GM12864 (cell line): ENCODE results near the gene DPYD.

Source experiments
- DNase-seq: peaks from one replicate; pipeline ENCODE4 v3.0.0-alpha.2; 2011; ENCODE audit warnings: low read depth
- H3K4me3 ChIP-seq: 2 replicates; pipeline ENCODE4 v1.5.1; 2011; ENCODE audit warnings: mild to moderate bottlenecking, low read depth, low read length, control low read depth
- TF ChIP-seq, protein P1 (sequence below): IDR thresholded peaks from 2 replicates; pipeline ENCODE4 v1.5.1; 2011; ENCODE audit warnings: low read depth, mild to moderate bottlenecking, moderate library complexity, low read length, control low read depth, inconsistent platforms; ENCODE audit errors: missing control alignments

Gene DPYD

DNA sequence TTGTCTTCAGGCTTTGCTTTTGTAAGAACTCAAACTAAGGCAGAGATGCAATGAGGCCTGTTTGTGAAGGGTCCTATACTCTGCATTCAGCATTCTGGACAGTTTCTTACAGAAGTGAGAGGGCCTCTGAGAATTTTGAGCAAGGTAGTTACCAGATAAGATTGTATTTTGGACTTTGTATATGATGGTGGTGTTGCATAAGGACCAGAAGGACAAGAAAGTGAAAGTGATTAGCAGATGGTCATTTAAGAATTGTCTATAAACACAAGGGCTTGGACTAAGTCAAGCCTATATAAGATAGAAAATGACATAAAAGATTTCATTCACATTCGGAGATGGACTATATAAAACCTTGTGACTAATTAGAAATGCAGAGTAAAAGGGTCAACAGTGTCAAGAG is 662.2 kb downstream of the DPYD start:
- TF ChIP-seq, protein P1, sequence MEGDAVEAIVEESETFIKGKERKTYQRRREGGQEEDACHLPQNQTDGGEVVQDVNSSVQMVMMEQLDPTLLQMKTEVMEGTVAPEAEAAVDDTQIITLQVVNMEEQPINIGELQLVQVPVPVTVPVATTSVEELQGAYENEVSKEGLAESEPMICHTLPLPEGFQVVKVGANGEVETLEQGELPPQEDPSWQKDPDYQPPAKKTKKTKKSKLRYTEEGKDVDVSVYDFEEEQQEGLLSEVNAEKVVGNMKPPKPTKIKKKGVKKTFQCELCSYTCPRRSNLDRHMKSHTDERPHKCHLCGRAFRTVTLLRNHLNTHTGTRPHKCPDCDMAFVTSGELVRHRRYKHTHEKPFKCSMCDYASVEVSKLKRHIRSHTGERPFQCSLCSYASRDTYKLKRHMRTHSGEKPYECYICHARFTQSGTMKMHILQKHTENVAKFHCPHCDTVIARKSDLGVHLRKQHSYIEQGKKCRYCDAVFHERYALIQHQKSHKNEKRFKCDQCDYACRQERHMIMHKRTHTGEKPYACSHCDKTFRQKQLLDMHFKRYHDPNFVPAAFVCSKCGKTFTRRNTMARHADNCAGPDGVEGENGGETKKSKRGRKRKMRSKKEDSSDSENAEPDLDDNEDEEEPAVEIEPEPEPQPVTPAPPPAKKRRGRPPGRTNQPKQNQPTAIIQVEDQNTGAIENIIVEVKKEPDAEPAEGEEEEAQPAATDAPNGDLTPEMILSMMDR, result no peak
- DNase-seq, result no peak
- no peak overlapping the region for H3K4me3 ChIP-seq

DNA sequence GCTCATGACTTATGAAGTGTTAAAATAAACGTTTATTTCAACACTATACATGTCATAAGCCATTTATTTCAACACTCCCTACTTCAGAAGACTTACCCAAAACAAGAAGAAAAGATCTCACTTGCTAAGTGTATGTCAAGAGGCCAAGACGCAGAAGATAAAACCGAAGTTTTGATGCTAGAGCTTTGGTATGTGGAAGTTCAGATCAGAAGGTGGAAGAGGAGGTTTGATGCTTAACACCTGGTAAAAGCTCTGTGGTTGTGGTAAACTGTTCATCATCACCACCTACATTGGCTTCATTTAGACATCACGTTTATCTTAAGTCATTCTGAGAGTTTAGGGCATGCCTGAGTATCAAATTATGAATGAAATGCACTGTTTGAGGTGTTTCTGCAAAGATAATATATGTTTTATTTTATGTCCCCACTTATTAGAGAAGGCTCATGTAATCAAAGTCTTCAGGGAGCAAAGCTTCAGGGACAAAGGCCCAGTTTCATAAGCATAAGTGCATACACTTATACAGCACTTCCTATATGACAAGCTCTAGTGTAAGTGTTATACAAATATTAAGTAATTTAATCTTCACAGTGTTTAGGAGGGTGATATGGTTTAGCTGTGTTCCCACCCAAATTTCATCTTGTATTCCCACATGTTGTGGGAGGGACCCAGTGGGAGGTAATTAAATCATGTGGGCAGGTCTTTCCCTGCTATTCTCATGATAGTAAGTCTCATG is 665.9 kb downstream of the DPYD start:
- no peak for DNase-seq
- TF ChIP-seq, protein P1, result no peak
- no peak overlapping the region for H3K4me3 ChIP-seq

DNA sequence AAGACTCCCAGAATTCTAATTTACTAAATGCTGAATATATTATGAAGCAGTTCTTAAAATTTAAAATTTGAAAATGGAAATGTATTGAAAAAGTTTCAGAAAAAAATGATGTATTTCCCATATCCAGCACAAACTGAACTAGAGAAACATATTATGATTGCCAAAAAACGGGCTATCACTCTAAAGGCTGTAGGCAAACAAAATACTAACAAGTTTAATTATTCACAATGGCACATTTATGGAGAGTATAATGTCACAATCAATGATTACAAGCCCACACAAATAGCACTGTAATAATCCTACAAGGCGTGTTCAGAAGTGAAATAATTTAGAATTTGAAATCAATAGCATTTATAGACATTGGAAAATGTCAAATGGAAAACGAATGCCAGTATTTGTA is 667.9 kb downstream of the DPYD start:
- DNase-seq, result no peak
- H3K4me3 ChIP-seq, result no peak overlapping the region
- TF ChIP-seq, protein P1, result no peak

DNA sequence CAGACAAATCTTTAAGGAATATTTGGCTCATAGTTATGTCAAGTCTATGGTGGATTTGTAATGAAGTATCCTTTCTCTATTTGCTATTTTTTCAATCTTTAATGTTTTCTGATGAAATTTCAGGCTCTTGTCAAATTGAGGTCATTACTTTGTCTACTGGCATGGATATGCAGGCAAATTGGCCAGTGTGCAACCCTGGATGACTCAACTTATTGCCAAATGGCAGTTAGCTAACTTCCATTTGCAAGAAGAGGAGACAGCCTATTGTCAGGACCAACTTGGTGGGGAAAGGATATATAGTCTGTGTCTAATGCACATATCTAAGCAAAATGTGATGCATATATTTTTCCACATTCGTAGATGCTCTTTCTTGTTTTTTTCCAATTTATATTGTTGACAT is 668.8 kb downstream of the DPYD start:
- no peak overlapping the region for H3K4me3 ChIP-seq
- no peak for DNase-seq
- TF ChIP-seq, protein P1, result no peak

DNA sequence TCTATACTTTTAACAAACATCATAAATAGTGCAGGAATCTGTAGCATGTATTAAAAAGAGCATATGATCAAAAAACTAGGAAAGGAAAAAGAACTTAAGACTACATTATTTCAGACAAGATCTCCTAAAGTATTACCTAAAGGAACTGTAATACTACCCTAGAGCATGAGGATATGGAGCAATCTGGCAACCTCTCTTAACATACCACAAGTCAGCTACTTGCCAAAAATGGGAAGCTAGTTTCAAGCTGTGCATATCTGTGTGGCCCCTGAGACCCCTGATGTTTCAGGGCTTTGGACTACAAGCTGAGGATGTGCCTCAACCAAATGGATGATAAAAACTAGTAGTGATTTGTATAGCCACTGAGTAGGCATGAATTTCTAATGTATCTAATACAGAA is 673.6 kb downstream of the DPYD start:
- TF ChIP-seq, protein P1, result no peak
- H3K4me3 ChIP-seq, result no peak overlapping the region
- DNase-seq, result no peak

DNA sequence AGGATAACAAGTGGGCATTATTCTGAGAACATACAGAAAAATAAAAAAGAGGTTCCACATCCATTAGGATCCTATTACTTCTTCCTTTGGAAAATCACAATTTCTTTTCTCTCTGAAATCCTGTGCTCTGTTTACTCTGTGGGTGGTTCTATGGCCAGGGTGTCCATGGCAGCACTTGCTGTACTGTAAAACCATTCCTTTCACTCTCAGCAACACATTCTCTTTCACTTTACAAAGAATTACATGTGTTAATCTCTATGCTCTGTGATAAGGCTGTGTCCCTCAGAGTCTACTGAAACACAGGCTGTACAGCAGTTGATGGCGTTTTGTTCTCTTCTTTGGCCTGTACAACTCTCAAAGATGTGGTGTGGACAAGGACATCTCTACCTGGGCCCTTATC is 675.2 kb downstream of the DPYD start:
- no peak overlapping the region for H3K4me3 ChIP-seq
- TF ChIP-seq, protein P1, result no peak
- DNase-seq, result no peak

DNA sequence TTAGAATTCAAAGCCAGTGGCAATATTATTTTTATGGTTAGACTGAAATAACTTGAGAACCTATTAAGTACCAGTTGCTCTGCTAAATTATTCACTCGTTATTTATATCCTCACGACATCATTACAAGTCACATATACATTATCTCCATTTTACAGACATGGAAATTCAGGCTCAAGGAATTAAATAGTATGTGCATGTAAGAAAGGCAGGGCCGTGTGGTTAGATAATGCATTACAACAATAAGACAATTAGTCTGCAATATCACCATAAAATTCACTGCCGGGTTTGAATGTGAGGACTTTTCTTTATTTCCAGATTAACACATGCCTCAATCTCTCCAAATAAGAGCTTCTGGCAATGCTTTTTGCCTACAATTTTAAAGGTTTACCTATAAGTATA is 675.8 kb downstream of the DPYD start:
- TF ChIP-seq, protein P1, result no peak
- no peak overlapping the region for H3K4me3 ChIP-seq
- DNase-seq, result no peak
